Stimulated activated memory B cell treated with anti-CD40 and anti-IgM and Interleukin-4, amounts not matched to agents 10 μg/mL and 1 μg/mL and 100 μg/mL, for 72 hours (primary cell): ENCODE measurements around the gene ZNF564.
"Not testable (repeated sequence)": the region's sequence is repeated elsewhere in the genome, so short reads cannot be mapped to it uniquely, and the experiment has no call there.

Experiments
- ATAC-seq: fragments of 150-1000 bp; cut with Tn5 transposase; 2 replicates; pipeline ENCODE4 v1.10.0; 2021
- H3K27ac Mint-ChIP-seq: one replicate; pipeline ENCODE4 v1.8.0; 2022; ENCODE audit warnings: mild to moderate bottlenecking, mixed read lengths
- H3K27me3 Mint-ChIP-seq: one replicate; pipeline ENCODE4 v1.8.0; 2022; ENCODE audit warnings: mixed read lengths
- H3K36me3 Mint-ChIP-seq: one replicate; pipeline ENCODE4 v1.8.0; 2022; ENCODE audit warnings: mixed read lengths
- H3K4me1 Mint-ChIP-seq: one replicate; pipeline ENCODE4 v1.8.0; 2022; ENCODE audit warnings: mixed read lengths
- H3K4me3 Mint-ChIP-seq: one replicate; pipeline ENCODE4 v1.8.0; 2022; ENCODE audit warnings: mild to moderate bottlenecking, moderate library complexity, mixed read lengths
- H3K9me3 Mint-ChIP-seq: one replicate; pipeline ENCODE4 v1.8.0; 2022; ENCODE audit warnings: mixed read lengths

Gene ZNF564

GRCh38 chr19:12544401-12544876 is 6.8 kb downstream of the ZNF564 start:
- Mint-ChIP-seq H3K27me3 (no peaks in the 10 kb centered on the region), H3K36me3 (peaks cover 67% of the 10 kb centered on the region), H3K27ac (no peak overlapping the region), H3K9me3 (peaks cover 7% of the 10 kb centered on the region), H3K4me1 (peaks cover 54% of the 10 kb centered on the region), H3K4me3 (no peak overlapping the region)
- ATAC-seq = no peak

DNA sequence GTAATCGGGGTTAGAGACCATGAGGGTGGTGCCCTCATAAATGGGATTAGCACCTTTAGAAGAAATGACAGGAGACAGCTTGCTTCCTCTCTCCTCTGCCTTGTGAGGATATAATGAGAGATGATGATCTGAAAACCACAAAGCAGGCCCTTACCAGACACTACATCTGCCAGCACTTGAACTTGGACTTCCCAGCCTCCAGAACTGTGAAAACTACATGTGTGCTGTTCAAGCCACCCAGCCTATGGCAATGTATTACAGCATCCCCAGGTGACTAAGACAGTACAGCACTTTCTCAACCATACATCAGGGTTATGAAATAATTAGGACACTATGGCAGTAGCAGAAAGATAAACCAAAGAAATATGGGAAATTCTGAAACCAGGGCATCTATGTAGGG is 7.4 kb downstream of the ZNF564 start:
- H3K9me3 Mint-ChIP-seq = peaks cover 7% of the 10 kb centered on the region
- H3K27ac Mint-ChIP-seq = no peak overlapping the region
- H3K4me1 Mint-ChIP-seq = peaks cover 48% of the 10 kb centered on the region
- peaks cover 68% of the 10 kb centered on the region for H3K36me3 Mint-ChIP-seq
- no peak overlapping the region for H3K4me3 Mint-ChIP-seq
- no peak for ATAC-seq
- no peaks in the 10 kb centered on the region for H3K27me3 Mint-ChIP-seq

DNA sequence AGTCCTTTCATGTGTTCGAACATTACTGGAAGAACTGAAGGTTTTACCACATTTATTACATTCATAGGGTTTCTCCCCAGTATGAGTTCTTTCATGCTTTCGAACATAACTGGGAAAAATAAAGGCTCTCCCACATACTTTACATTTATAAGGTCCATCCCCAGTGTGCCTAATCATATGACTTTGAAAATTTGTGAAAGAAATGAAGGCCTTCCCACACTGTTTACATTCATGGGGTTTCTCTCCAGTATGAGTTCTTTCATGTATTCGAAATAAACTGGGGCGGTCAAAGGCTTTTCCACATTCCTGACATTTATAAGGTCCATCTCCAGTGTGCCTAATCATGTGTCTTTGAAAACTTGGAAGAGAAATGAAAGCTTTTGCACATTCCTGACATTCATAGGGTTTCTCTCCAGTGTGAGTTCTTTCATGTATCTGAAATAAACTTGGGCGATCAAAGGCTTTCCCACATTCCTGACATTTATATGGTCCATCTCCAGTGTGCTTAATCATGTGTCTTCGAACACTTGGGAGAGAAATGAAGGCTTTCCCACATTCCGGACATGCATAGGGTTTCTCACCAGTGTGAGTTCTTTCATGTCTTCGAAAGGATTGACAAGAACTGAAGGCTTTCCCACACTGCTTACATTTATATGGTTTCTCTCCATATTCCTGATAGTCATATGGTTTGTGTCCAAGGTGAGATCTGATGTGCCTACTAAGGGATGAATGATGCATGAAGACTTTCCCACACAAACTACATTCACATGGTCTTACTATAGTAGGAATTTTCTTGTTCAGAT is 24.0 kb downstream of the ZNF564 start:
- H3K4me3 Mint-ChIP-seq = no peak overlapping the region
- H3K27me3 Mint-ChIP-seq = no peaks in the 10 kb centered on the region
- H3K4me1 Mint-ChIP-seq = no peaks in the 10 kb centered on the region
- peaks cover 94% of the 10 kb centered on the region for H3K36me3 Mint-ChIP-seq
- no peak overlapping the region for H3K27ac Mint-ChIP-seq
- ATAC-seq = no peak
- H3K9me3 Mint-ChIP-seq = peaks cover 33% of the 10 kb centered on the region

DNA sequence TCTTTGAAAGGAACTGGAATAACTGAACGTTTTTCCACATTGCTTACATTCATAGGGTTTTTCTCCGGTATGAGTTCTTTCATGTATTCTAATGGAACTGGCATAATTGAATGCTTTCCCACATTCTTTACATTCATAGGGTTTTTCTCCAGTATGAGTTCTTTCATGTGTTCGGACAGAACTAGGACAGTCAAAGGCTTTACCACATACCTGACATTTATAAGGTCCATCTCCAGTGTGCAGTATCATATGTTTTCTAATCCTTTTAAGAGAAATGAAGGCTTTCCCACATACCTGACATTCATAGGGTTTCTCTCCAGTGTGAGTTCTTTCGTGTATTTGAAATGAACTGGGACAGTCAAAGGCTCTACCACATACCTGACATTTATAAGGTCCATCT is 24.7 kb downstream of the ZNF564 start:
- no peak overlapping the region for H3K4me3 Mint-ChIP-seq
- H3K36me3 Mint-ChIP-seq = peaks cover 94% of the 10 kb centered on the region
- H3K9me3 Mint-ChIP-seq = peaks cover 33% of the 10 kb centered on the region
- H3K4me1 Mint-ChIP-seq = no peaks in the 10 kb centered on the region
- H3K27me3 Mint-ChIP-seq = no peaks in the 10 kb centered on the region
- H3K27ac Mint-ChIP-seq = no peak overlapping the region
- ATAC-seq = no peak

- no peak for ATAC-seq
- peaks cover 35% of the 10 kb centered on the region for H3K9me3 Mint-ChIP-seq
- H3K36me3 Mint-ChIP-seq = peaks cover 87% of the 10 kb centered on the region
- H3K4me3 Mint-ChIP-seq = no peak overlapping the region
- no peaks in the 10 kb centered on the region for H3K27me3 Mint-ChIP-seq
- H3K4me1 Mint-ChIP-seq = no peaks in the 10 kb centered on the region
- no peak overlapping the region for H3K27ac Mint-ChIP-seq
These were observed 29.3 kb downstream of the ZNF564 start for GRCh38 chr19:12521996-12522395.

GRCh38 chr19:12513531-12514061 is 37.7 kb downstream of the ZNF564 start:
- Mint-ChIP-seq H3K4me1 (no peaks in the 10 kb centered on the region), H3K36me3 (peaks cover 22% of the 10 kb centered on the region), H3K27ac (no peak overlapping the region), H3K9me3 (peaks cover 12% of the 10 kb centered on the region), H3K27me3 (no peaks in the 10 kb centered on the region), H3K4me3 (no peak overlapping the region)
- ATAC-seq = no peak

- Mint-ChIP-seq H3K4me1 (peaks cover 23% of the 10 kb centered on the region), H3K36me3 (no peaks in the 10 kb centered on the region), H3K4me3 (no peak overlapping the region), H3K9me3 (no peaks in the 10 kb centered on the region), H3K27ac (no peak overlapping the region), H3K27me3 (no peaks in the 10 kb centered on the region)
- no peak for ATAC-seq
These were observed 54.2 kb downstream of the ZNF564 start for GRCh38 chr19:12497032-12497431.

DNA sequence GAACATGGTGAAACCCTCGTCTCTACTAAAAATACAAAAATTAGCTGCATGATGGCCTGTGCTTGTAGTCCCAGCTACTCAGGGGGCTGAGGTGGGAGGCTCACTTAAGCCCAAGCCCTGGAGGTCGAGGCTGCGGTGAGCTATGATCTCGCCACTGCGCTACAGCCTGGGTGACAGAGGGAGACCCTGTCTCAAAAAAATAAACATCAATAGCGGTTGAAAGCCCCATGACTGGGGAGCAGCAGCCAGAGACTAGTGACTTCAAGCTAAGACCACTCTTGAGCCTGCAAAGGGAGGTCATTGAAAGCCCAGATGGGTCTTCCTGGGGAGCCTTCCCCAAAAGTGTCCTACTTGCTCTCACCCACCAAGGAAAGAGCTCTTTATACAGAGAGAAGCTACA is 54.8 kb downstream of the ZNF564 start:
- ATAC-seq = no peak
- H3K9me3 Mint-ChIP-seq = no peaks in the 10 kb centered on the region
- peak overlapping the region; percentile 78 for H3K27ac Mint-ChIP-seq
- H3K27me3 Mint-ChIP-seq = no peaks in the 10 kb centered on the region
- no peaks in the 10 kb centered on the region for H3K36me3 Mint-ChIP-seq
- peak overlapping the region; percentile 84 for H3K4me3 Mint-ChIP-seq
- peaks cover 23% of the 10 kb centered on the region for H3K4me1 Mint-ChIP-seq

- peak; percentile 100 for ATAC-seq
- peak overlapping the region; percentile 84 for H3K4me3 Mint-ChIP-seq
- H3K36me3 Mint-ChIP-seq = no peaks in the 10 kb centered on the region
- peaks cover 23% of the 10 kb centered on the region for H3K4me1 Mint-ChIP-seq
- H3K9me3 Mint-ChIP-seq = no peaks in the 10 kb centered on the region
- peak overlapping the region; percentile 78 for H3K27ac Mint-ChIP-seq
- no peaks in the 10 kb centered on the region for H3K27me3 Mint-ChIP-seq
These were observed 56.1 kb downstream of the ZNF564 start for GRCh38 chr19:12495002-12495802.

DNA sequence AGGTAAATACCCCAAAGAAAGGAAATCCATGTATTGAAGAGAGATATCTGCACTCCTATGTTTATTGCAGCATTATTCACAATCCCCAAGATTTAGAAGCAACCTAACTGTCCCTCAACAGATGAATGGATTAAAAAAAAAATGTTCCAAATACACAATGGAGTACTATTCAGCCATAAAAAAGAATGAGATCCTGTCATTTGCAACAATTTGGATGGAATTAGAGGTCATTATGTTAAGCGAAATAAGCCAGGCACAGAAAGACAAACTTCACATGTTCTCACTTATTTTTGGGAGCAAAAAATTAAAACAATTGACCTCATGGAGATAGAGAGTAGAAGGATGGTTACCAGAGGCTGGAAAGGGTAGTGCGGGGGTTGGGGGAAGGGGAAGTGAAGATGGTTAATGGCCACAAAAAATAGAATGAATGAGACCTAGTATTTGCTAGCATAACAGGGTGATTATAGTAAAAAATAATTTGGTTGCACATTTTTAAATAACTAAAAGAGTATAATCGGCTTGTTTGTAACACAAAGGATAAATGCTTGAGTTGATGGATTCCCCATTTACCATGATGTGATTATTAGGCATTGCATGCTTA is 56.9 kb downstream of the ZNF564 start:
- H3K36me3 Mint-ChIP-seq = no peaks in the 10 kb centered on the region
- H3K4me1 Mint-ChIP-seq = peaks cover 23% of the 10 kb centered on the region
- peak overlapping the region; percentile 78 for H3K27ac Mint-ChIP-seq
- H3K27me3 Mint-ChIP-seq = no peaks in the 10 kb centered on the region
- no peak for ATAC-seq
- peak overlapping the region; percentile 58 for H3K4me3 Mint-ChIP-seq
- no peaks in the 10 kb centered on the region for H3K9me3 Mint-ChIP-seq

DNA sequence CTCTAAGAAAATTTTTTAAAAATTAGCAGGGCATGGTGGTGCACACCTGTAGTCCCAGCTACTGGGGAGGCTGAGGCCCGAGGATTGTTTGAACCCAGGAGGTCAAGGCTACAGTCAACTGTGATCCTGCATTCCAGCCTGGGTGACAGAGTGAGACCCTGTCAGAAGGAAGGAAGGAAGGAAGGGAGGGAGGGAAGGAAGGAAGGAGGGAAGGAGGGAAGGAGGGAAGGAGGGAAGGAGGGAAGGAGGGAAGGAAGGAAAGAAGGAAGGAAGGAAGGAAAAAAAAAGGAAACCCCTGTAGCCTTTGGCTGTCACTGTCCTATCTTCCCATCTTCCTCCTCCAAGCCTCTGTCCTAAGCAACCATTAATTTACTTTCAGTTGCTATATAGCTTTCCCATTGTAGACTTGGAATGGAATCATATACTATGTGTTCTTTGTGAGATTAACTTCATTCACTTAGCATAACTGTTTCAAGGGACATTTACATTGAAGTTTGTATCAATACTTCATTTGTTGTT is 65.0 kb downstream of the ZNF564 start:
- not testable (repeated sequence) for H3K36me3 Mint-ChIP-seq, H3K27ac Mint-ChIP-seq, H3K4me3 Mint-ChIP-seq, H3K27me3 Mint-ChIP-seq, H3K9me3 Mint-ChIP-seq, ATAC-seq
- peaks cover 35% of the 10 kb centered on the region for H3K4me1 Mint-ChIP-seq

DNA sequence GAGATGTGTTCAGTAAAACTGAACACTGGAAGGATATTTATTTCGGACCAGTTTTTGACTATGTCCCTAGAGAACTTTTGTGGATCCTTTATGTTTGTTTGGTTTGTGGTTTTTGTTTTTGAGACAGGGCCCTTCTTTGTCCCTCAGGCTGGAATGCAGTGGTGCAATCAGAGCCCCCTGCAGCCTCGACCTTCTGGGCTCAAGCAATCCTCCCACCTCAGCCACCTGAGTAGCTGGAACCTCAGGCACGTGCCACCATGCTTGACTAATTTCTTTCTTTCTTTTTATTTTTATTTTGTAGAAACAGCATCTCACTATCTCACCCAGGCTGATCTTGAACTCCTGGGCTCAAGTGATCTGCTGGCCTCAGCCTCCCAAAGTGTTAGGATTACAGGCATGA is 65.7 kb downstream of the ZNF564 start:
- Mint-ChIP-seq H3K27ac (no peak overlapping the region), H3K36me3 (no peaks in the 10 kb centered on the region)
- ATAC-seq = no peak

DNA sequence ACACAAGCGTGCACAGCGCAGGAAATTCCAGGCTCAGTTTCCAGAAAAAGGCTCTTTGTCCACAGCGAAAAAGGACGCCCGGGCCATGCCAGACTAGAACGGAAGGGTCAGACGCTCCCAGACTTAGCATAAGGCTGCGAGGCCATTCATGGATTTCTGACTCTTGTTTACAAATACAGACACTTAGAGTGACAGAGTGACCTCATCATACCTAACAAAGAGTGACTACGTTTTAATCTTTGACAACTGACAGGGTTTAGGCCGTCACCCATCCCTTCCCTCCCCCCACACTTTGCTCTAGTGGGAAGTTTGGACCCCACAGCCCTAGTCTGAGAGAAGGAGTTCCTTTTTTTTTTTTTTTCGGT is 66.2 kb downstream of the ZNF564 start:
- Mint-ChIP-seq H3K4me3 (peak overlapping the region; percentile 93), H3K36me3 (no peaks in the 10 kb centered on the region), H3K27me3 (no peaks in the 10 kb centered on the region), H3K4me1 (peaks cover 38% of the 10 kb centered on the region), H3K9me3 (no peaks in the 10 kb centered on the region), H3K27ac (peak overlapping the region; percentile 73)
- no peak for ATAC-seq

More for the DNA sequence above, 65.7 kb downstream of the ZNF564 start:
- Mint-ChIP-seq H3K27me3 (no peaks in the 10 kb centered on the region), H3K9me3 (no peaks in the 10 kb centered on the region), H3K4me1 (peaks cover 38% of the 10 kb centered on the region), H3K4me3 (no peak overlapping the region)

GRCh38 chr19:12484371-12485051 is 66.8 kb downstream of the ZNF564 start, which contains the start of gene ZNF709:
TSS of gene ZNF709 (minus strand) at chr19:12484816. CDS start at chr19:12484657, 159 bp downstream.
- Mint-ChIP-seq H3K9me3 (no peaks in the 10 kb centered on the region), H3K27ac (peak within 1 kb of the TSS; percentile 73), H3K36me3 (no peaks in the 10 kb centered on the region), H3K4me1 (peaks cover 38% of the 10 kb centered on the region), H3K4me3 (peak within 1 kb of the TSS; percentile 93), H3K27me3 (no peaks in the 10 kb centered on the region)
- ATAC-seq = peak; percentile 97
